Measurements from ENCODE around the gene NEDD9. TPM values are rescaled to one million over a fixed set of nuclear protein-coding genes. Genes with fewer than 3 reads are reported as not detected.

Gene NEDD9
- total RNA-seq, 4 donors from 2014 or later, result 51.7 to 136 (median 94.0) TPM

GRCh38 chr6:11276911-11277274 lies 44.4 kb upstream of the NEDD9 start:
- no peak for TF ChIP-seq CTCF (IDR thresholded peaks at IDR 0.05; ENCODE audit: low read depth)

DNA sequence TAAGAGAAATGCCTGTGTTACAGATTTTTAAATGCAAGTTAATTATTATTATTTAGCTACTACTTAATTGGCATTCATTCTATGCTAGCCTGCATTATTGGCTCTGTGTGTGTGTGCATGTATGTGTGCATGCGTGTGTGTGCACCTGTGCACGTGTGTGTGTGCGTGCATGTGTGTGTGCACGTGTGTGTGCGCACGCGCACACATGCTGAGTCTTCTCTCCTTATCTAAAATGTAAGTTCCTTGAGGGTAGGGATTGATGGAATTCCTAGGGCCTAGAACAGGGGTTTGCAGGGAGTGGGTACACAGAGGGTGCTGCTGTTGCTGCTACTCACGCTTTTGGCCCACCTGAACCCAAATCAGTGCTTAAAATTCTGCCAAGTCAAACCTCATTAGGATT lies 43.8 kb upstream of the NEDD9 start:
- TF ChIP-seq CTCF (IDR thresholded peaks at IDR 0.05; ENCODE audit: low read depth), result no peak

GRCh38 chr6:11275598-11275997 lies 43.1 kb upstream of the NEDD9 start:
- no peak for TF ChIP-seq CTCF (IDR thresholded peaks at IDR 0.05; ENCODE audit: low read depth)

- no peak for TF ChIP-seq CTCF (IDR thresholded peaks at IDR 0.05; ENCODE audit: low read depth)
Observed at GRCh38 chr6:11273406-11274065, 41.1 kb upstream of the NEDD9 start.

DNA sequence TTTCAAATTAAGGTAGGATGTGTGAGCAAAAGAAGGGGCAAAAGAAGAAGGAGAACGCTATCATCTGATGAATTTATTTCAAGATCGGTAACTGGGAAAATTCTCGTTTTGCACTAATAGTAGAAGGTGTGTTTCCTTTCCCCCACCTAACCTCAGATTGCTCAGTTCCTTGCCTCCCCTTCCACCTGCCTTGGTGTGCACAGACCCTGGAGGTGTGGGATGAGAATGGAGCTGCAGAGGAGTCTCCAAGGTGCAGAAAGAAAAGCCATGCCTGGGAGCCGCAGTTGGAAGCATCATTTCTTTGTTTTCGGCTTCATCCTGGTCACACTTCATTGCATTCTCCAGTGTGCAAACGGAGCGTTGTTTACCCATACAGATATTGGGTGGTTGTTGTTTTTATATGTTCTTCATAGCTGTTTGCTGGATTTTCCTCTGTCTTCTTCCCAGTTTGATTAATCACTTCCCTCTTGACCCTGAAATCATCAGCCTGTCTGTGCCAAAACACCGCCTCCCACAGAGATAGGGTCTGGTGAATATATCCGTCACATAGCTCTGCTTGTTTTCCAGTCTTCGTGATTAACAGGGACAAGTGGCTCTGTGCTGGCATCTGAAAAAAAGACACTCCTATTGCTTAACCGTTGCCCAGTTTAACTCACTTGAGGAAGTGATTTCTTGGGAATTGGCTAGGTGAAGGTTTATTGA lies 40.2 kb upstream of the NEDD9 start:
- no peak for TF ChIP-seq CTCF (IDR thresholded peaks at IDR 0.05; ENCODE audit: low read depth)

- TF ChIP-seq CTCF (IDR thresholded peaks at IDR 0.05; ENCODE audit: low read depth), result no peak
Observed at GRCh38 chr6:11271228-11272020, 39.0 kb upstream of the NEDD9 start.

Data from subcutaneous adipose tissue (tissue), 4 donors.